ENCODE measurements around the gene ZNF711.
"Not testable (repeated sequence)": the region's sequence is repeated elsewhere in the genome, so short reads cannot be mapped to it uniquely, and the experiment has no call there.

Gene ZNF711

DNA sequence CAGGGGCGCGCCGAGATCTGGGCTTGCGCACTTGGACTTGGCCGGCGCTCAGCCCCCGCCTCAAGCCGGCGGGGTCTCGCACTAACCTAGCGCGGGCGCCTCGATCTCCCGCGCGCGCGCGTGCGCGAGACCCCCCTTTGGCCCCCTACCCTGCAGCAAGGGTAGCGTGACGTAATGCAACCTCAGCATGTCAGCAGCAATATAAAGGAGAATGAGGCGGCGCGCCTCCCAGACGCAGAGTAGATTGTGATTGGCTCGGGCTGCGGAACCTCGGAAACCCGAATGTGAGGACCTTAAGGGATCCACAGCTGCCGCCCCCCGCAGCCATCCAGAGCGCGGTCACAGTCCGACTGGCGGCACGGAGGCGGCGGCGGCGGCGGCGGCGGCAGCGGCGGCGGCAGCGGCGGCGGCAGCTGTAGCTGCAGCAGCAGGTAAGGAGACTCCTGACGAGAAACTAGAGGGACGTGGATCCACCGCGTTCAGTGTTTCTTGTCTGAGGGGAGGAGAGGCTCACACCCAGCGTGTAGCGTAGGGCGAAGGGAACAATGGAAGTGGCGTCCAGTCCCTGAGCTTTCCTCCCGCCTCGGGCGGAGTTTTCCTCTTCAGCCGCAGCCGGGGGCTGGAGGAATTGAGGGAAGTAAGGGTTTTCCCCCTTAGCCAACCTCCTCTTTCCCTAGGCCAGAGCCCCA is at the start of gene ZNF711, which contains the start of gene SATL1:
Gene ZNF711, plus strand, starts transcription at position 231 of the 689 bp plus-strand sequence. CDS start 3,582 bp downstream, outside the sequence.
Gene SATL1, minus strand, starts transcription at position 19 of the 689 bp plus-strand sequence. CDS start 134,811 bp downstream, outside the sequence.
- DNase-seq (ENCODE audit: low spot score): peak; percentile 71

DNA sequence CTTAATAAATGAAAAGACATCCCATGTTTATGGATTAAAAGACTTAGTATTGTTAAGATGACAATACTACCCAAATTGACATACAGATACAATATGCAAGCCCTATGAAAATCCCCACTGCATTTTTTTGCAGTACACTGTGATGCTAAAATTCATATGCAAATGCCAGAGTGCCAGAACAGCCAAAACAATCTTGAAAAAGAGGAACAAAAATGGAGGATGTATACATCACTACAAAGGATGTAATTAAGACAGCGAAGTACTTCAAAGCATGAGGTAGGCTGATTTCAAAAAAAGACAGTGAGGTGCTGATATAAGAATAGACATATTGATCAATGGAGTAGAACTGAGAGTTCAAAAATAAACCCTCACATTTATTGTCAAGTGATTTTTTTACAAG is 47.5 kb upstream of the ZNF711 start:
- no peak for DNase-seq (ENCODE audit: low spot score)

DNA sequence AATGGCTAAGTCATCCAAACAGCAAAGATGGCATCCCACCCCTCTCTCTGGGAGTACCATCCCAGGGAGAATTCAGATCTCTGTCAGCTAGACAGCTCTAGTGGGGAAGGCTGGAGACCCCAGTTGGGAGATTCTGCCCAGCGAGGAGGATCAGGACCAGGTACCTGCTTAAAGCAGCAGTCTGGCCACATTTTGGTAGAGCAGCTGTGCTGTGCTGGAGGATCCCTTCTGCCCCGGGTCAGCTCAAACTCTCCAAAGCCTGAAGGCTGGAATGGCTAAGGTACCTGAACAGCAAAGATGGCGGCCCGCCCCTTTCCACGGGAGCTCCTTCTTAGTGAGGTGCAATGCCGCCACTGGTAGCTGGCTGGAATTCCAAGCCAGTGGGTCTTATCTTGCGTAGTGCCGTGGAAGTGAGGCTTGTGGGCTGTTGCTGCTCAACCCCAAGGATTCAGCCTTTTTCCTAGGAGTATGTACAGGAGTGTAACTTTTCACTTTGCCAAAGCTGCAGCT is 40.3 kb upstream of the ZNF711 start:
- no peak for DNase-seq (ENCODE audit: low spot score)

DNA sequence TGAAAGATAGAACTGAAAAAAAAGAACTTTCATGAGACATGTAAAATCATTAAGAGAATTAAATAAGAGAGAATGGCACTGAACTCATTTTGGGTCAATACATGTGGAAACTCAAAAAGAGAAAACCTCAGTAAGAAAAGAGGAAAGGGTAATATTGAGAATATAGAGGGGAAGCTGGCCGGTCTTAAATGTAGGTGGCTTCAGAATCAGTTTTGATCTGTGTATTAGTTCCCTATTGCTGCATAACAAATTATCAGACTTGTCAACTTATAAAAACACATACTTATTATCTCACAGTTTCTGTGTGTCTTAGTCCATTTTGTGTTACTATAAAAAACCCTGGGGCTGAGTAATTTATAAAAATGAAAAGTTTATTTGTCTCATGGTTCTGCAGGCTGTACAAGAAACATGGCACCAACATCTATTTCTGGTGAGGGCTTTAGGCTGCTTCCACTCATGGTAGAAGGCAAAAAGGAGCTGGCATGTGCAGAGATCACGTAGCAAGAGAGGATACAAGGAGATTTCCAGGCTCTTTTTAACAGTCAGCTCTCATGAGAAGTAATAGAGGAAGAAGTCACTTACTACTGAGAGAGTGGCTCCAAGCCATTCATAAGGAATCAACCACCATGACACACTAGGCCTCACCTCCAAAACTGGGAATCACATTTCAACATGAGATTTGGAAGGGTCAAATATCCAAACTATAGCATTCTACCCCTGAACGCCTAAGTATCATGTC is 29.8 kb upstream of the ZNF711 start:
- no peak for DNase-seq (ENCODE audit: low spot score)

DNA sequence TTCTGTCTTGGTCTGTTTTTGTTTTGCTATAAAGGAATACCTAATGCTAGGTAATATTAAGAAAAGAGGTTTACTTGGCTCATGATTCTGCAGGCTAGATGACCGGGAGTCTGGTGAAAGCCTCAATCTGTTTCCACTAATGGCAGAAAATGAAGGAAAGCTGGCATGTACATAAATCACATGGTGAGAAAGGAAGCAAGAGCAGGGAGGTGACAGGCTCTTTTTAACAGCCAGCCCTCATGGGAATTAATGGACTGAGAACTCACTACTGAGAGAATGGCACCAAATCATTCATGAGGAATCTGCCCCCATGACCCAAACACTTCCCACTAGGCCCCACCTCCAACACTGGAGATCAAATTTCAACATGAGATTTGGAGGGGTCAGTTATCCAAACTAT is 27.8 kb upstream of the ZNF711 start:
- no peak for DNase-seq (ENCODE audit: low spot score)

DNA sequence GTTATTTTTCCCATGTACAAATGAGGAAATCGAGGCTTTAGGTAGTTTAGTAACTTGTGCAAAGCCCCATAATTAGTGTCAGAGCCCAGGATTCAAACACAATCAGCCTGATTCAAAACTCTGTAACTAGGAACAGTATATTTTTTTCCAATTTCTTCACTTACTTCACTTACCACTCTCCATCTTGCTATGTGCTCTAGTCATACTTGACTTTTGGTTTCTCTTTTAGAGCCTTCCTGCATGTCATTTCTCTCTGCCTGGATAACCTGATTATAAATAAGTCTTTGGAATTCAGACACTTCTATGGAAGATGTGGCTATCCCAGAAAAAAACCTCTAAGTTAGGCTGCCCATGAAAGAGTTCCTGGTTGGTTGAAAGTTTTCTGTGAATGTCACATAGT is 22.4 kb upstream of the ZNF711 start:
- DNase-seq (ENCODE audit: low spot score): no peak

DNA sequence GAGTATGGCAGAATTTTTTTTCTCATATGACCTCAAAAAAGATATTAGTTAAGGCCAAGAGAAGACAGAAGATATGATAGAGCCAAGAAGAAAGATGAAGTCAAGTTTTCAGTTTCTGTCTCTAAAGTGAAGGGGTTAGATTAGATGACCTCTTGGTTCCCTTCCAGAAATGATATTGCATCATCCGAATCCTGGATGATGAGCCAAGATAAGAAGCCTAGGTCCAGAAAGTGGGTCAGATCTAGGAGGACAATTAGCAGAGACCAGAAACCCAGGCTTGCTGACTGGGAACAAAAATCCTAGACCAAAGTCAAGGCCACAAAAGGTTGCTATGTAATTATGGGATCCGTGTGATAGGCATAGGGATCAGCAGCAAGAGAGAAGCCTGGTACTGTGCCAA is 20.4 kb upstream of the ZNF711 start:
- DNase-seq (ENCODE audit: low spot score): no peak

DNA sequence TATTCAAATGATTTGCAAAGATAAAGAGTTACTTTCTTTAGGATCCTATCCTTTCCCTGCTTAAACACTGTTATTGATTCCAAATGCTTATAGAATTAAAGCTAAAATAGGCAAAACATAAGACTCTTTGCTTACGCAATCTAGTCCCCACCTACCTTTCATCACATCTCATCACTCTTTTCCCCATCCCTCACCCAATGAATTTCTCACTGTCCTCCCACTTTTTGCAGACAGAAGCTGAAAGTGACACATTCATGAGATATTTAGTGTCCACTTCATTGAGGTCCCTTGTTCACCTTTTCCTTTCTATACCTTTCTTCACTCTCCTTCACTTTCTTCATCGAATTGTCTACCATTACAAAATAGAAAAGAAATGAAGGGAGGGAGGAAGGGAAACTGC is 636 bp upstream of the ZNF711 start:
- peak; percentile 2 for DNase-seq (ENCODE audit: low spot score)

DNA sequence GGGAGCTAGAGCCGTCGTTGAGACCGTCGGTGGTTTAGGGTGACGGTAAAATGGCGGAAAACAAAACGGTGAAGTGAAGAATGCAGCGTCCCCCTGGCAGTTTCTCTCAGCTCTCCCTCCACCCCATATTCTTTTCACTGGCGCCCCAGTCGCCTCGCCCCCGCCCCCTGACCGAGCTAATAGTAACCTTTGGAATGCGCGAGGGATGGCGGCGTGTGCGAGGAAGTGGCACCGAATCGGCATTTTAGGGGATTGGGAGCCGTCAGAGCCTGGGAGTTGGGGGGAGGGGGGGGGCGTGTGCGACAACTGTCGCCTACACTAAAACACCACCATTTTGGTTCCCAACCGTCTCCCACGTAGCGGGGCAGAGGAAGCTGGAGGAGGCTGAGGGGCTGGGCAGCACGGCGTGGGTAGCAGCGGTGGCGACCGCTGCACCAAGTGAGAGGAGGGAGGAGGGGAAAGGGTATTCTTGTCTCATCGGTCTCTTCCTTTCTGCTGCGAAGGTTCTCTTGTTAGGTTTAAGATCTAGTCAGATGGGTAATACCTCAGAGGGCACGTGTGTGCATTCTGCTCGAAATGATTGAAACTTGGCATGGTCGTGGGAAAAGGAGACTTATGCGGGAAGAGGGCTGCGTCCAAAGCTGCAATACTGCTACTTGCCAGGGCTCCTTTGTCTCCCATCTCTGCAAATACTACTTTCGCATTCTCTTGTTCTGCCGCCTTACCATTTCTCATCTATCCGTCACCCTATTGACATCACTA is 840 bp downstream of the ZNF711 start:
- DNase-seq (ENCODE audit: low spot score): peak; percentile 12

DNA sequence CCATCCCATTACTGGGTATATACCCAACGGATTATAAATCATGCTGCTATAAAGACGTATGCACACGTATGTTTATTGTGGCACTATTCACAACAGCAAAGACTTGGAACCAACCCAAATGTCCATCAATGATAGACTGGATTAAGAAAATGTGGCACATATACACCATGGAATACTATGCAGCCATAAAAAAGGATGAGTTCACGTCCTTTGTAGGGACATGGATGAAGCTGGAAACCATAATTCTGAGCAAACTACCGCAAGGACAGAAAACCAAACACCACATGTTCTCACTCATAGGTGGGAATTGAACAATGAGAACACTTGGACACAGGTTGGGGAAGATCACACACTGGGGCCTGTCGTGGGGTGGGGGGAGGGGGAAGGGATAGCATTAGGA is 41.5 kb downstream of the ZNF711 start:
- DNase-seq (ENCODE audit: low spot score): not testable (repeated sequence)

DNA sequence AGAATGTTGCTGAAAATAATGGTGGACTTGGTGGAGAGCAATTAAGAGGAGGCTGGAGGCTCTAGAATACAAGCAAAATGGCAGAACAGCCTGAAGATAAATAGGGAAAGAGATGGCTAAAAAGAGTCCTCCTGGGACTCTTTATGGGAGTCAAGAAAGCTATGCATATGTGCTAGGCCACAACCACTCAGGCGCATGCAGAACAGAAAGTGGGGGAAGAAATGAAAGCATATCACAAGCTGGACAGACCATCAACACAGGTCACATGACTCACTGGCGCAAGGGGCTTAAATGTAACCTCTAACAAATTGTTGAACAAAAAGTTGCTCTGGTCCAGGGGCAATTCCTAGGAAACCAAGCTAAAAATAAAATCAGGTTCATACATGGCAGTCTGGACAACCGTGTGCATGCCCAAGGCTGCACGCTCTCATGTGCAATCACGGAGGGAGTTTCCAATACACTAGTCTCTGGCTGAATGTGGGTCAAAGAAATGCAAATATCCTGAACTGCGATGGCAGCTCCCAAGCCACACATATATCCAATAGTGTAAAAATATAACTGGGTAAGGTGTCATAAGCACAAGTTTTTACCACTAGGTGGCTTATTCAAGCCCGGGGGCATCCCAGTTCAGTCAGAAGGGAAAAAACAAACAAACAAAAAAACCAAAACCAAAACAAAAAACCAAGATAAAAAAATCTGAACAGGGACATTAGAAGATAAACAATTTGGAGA is 45.4 kb downstream of the ZNF711 start:
- no peak for DNase-seq (ENCODE audit: low spot score)

DNA sequence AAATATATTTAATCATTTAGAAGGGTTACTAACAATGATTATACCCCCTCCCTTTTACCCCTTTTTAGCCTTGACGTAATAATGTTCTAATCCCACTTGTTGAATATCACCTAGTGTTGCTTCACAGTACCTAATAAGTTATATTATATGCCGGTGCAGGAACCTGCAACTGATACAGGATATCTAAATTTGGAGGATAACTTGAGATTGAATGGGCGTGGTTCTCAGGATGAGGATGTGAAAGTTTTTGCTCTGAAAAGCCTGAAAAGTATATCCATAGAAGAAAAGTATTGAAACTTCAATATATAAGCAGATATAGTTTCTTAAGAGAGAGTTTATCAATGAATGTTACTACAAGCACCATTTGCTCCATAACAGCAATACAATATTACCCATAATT is 59.8 kb downstream of the ZNF711 start:
- no peak for DNase-seq (ENCODE audit: low spot score)

DNA sequence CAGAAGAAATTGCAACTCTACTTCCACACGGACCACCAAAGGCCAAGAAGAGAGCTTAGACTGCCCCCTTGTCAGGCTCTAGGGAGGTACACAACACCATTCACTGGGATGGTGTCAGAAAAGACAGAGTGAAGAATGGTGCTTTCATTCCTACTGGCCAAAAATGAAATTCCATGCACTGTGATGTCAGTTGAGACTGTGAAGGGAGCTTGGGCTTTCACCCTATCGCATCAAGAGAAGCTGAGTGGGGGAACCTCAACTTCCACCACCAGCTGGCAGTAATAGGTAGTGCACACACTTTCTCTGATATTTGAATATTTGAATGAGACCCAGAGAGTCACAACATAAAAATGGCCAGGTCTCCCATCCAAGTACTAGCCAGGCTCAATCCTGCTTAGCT is 65.9 kb downstream of the ZNF711 start:
- no peak for DNase-seq (ENCODE audit: low spot score)

DNA sequence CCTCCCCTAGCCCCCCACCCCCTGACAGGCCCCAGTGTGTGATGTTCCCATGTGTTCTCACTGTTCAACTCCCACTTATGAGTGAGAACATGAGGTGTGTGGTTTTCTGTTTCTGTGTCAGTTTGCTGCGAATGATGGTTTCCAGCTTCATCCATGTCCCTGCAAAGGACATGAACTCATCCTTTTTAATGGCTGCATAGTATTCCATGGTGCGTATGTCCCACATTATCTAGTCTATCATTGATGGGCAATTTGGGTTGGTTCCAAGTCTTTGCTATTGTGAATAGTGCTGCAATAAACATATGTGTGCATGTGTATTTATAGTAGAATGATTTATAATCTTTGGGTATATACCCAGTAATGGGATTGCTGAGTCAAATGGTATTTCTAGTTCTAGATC is 67.6 kb downstream of the ZNF711 start:
- DNase-seq (ENCODE audit: low spot score): not testable (repeated sequence)
